Measurements from ENCODE around the gene TRMO. TPM values are rescaled to one million over a fixed set of nuclear protein-coding genes. Genes with fewer than 3 reads are reported as not detected.

The TRMO gene
- total RNA-seq, 1 donor from 2014 or later = 24.8 TPM

GRCh38 chr9:97918611-97919010 lies 3.7 kb downstream of the TRMO start:
- H3K4me3 ChIP-seq = no peak overlapping the region
- no peak overlapping the region for H3K27ac ChIP-seq
- intact Hi-C loops (cut with DNase I) = no loop called here
- TF ChIP-seq CTCF (IDR thresholded peaks at IDR 0.05) = no peak
- peaks cover 5 to 14% of the 10 kb centered on the region in 2 donors for H3K36me3 ChIP-seq
- H3K4me1 ChIP-seq = peaks cover 3 to 19% of the 10 kb centered on the region in 2 donors
- DNase-seq (ENCODE audit: low spot score in 2 of 2) = no peak
- H3K27me3 ChIP-seq = no peaks in the 10 kb centered on the region
- H3K9me3 ChIP-seq = no peaks in the 10 kb centered on the region

GRCh38 chr9:97911970-97912369 lies 10.3 kb downstream of the TRMO start:
- Histone ChIP-seq H3K27ac (no peak overlapping the region), H3K27me3 (no peaks in the 10 kb centered on the region), H3K4me3 (no peak overlapping the region), H3K36me3 (peaks cover 15 to 64% of the 10 kb centered on the region in 2 donors), H3K9me3 (no peaks in the 10 kb centered on the region), H3K4me1 (no peaks in the 10 kb centered on the region)
- intact Hi-C loops (cut with DNase I) = no loop called here
- DNase-seq (ENCODE audit: low spot score in 2 of 2) = no peak
- no peak for TF ChIP-seq CTCF (IDR thresholded peaks at IDR 0.05)

GRCh38 chr9:97911528-97911927 lies 10.8 kb downstream of the TRMO start:
- Histone ChIP-seq H3K9me3 (no peaks in the 10 kb centered on the region), H3K36me3 (peaks cover 15 to 64% of the 10 kb centered on the region in 2 donors), H3K4me1 (no peaks in the 10 kb centered on the region), H3K27ac (no peak overlapping the region), H3K27me3 (no peaks in the 10 kb centered on the region), H3K4me3 (no peak overlapping the region)
- TF ChIP-seq CTCF (IDR thresholded peaks at IDR 0.05) = no peak
- DNase-seq (ENCODE audit: low spot score in 2 of 2) = no peak
- intact Hi-C loops (cut with DNase I) = no loop called here

- Histone ChIP-seq H3K27ac (no peak overlapping the region), H3K4me1 (no peaks in the 10 kb centered on the region), H3K9me3 (no peaks in the 10 kb centered on the region), H3K36me3 (peaks cover 10 to 57% of the 10 kb centered on the region in 2 donors), H3K4me3 (no peak overlapping the region), H3K27me3 (no peaks in the 10 kb centered on the region)
- no peak for TF ChIP-seq CTCF (IDR thresholded peaks at IDR 0.05)
- DNase-seq (ENCODE audit: low spot score in 2 of 2) = no peak
- intact Hi-C loops (cut with DNase I) = no loop called here
Observed at GRCh38 chr9:97910357-97910756, 11.9 kb downstream of the TRMO start.

- no peak for TF ChIP-seq CTCF (IDR thresholded peaks at IDR 0.05)
- H3K4me3 ChIP-seq = no peak overlapping the region
- intact Hi-C loops (cut with DNase I) = no loop called here
- H3K4me1 ChIP-seq = no peaks in the 10 kb centered on the region
- no peaks in the 10 kb centered on the region for H3K27me3 ChIP-seq
- H3K27ac ChIP-seq = no peak overlapping the region
- H3K9me3 ChIP-seq = no peaks in the 10 kb centered on the region
- peaks cover 19 to 61% of the 10 kb centered on the region in 2 donors for H3K36me3 ChIP-seq
- DNase-seq (ENCODE audit: low spot score in 2 of 2) = no peak
Observed at GRCh38 chr9:97908705-97909104, 13.6 kb downstream of the TRMO start.

GRCh38 chr9:97907632-97908031 lies 14.7 kb downstream of the TRMO start:
- Histone ChIP-seq H3K9me3 (no peaks in the 10 kb centered on the region), H3K36me3 (peaks cover 21 to 54% of the 10 kb centered on the region in 2 donors), H3K27me3 (no peaks in the 10 kb centered on the region), H3K27ac (no peak overlapping the region), H3K4me3 (no peak overlapping the region), H3K4me1 (no peaks in the 10 kb centered on the region)
- intact Hi-C loops (cut with DNase I) = no loop called here
- no peak for DNase-seq (ENCODE audit: low spot score in 2 of 2)
- TF ChIP-seq CTCF (IDR thresholded peaks at IDR 0.05) = no peak

Data from ascending aorta (tissue), 2 donors.